WTC11 (cell line): ENCODE results near the gene PPP1R27. TPM values are rescaled to one million over a fixed set of nuclear protein-coding genes. Genes with fewer than 3 reads are reported as not detected.

Source experiments
- ATAC-seq: fragments of 200-7000 bp; cut with Tn5 transposase; 2 replicates; pipeline ENCODE4 v1.10.0; 2021; ENCODE audit warnings: mild to moderate bottlenecking, moderate library complexity
- CTCF ChIA-PET: fragments of 300-600 bp; sonication (Branson Sonifier 250); formaldehyde crosslinking; loops from one replicate; lab custom pipeline; 2021; ENCODE audit warnings: antibody characterized with exemption; lab: Charles Lee
- POLR2A ChIA-PET: fragments of 350-600 bp; sonication (Branson Sonifier 250); formaldehyde crosslinking; loops from one replicate; lab custom pipeline; 2021; ENCODE audit warnings: antibody characterized with exemption; lab: Charles Lee
- DNase-seq: peaks from one replicate; pipeline ENCODE4 v3.0.0; 2021; ENCODE audit warnings: low spot score
- H3K27ac Mint-ChIP-seq: 2 replicates; pipeline ENCODE4 v1.8.0; 2021; ENCODE audit warnings: mixed read lengths
- H3K27me3 Mint-ChIP-seq: 2 replicates; pipeline ENCODE4 v1.8.0; 2021; ENCODE audit warnings: low read depth, mild to moderate bottlenecking, moderate library complexity, mixed read lengths
- H3K36me3 Mint-ChIP-seq: 2 replicates; pipeline ENCODE4 v1.8.0; 2021; ENCODE audit warnings: mixed read lengths
- H3K4me1 Mint-ChIP-seq: 2 replicates; pipeline ENCODE4 v1.8.0; 2022; ENCODE audit warnings: mixed read lengths
- H3K4me3 Mint-ChIP-seq: 2 replicates; pipeline ENCODE4 v1.8.0; 2021; ENCODE audit warnings: mild to moderate bottlenecking, moderate library complexity, mixed read lengths
- H3K9me3 Mint-ChIP-seq: 2 replicates; pipeline ENCODE4 v1.8.0; 2021; ENCODE audit warnings: mixed read lengths
- ELF4 ChIP-seq: sonication (generic); formaldehyde crosslinking; IDR thresholded peaks from 2 replicates; pipeline ENCODE4 v1.8.1; 2022; ENCODE audit warnings: low read depth, mild to moderate bottlenecking, moderate library complexity, missing genetic modification reagents
- EMX1 ChIP-seq: fragments of 250-450 bp; sonication (Bioruptor Pico); IDR thresholded peaks from 2 replicates; pipeline ENCODE4 v1.8.0; 2021; ENCODE audit warnings: mild to moderate bottlenecking
- HMGA2 ChIP-seq: fragments of 250-450 bp; sonication (Bioruptor Pico); IDR thresholded peaks from 2 replicates; pipeline ENCODE4 v1.4.0; 2021; ENCODE audit warnings: mild to moderate bottlenecking, moderate library complexity
- NFE2L1 ChIP-seq: sonication (generic); formaldehyde crosslinking; IDR thresholded peaks from 2 replicates; pipeline ENCODE4 v1.8.1; 2023; ENCODE audit warnings: missing genetic modification reagents
- RORB ChIP-seq: fragments of 250-450 bp; sonication (Bioruptor Pico); IDR thresholded peaks from 2 replicates; pipeline ENCODE4 v1.9.0; 2021; ENCODE audit warnings: mild to moderate bottlenecking
- SP1 ChIP-seq: sonication (generic); formaldehyde crosslinking; conservative IDR thresholded peaks from 2 replicates; pipeline ENCODE4 v1.8.1; 2022; ENCODE audit warnings: missing genetic modification reagents
- TCF7 ChIP-seq: sonication (generic); formaldehyde crosslinking; IDR thresholded peaks from 2 replicates; pipeline ENCODE4 v1.8.0; 2022; ENCODE audit warnings: mild to moderate bottlenecking, low read depth, missing genetic modification reagents, moderate library complexity
- TP53 ChIP-seq: sonication (generic); formaldehyde crosslinking; IDR thresholded peaks from 2 replicates; pipeline ENCODE4 v1.8.1; 2023; ENCODE audit warnings: mild to moderate bottlenecking, missing genetic modification reagents
- ZNF138 ChIP-seq: sonication (generic); formaldehyde crosslinking; conservative IDR thresholded peaks from 2 replicates; pipeline ENCODE4 v1.8.1; 2022; ENCODE audit warnings: mild to moderate bottlenecking, moderate library complexity, missing genetic modification reagents
- ZNF219 ChIP-seq: sonication (generic); formaldehyde crosslinking; IDR thresholded peaks from 2 replicates; pipeline ENCODE4 v1.8.0; 2023; ENCODE audit warnings: missing genetic modification reagents, mild to moderate bottlenecking, borderline replicate concordance
- ZNF416 ChIP-seq: fragments of 250-450 bp; sonication (Bioruptor Pico); IDR thresholded peaks from 2 replicates; pipeline ENCODE4 v1.9.0; 2021; ENCODE audit warnings: mild to moderate bottlenecking, inconsistent platforms
- total RNA-seq: library from RNA; stranded (reverse); gene quantifications from 3 replicates; pipeline ENCODE4 v1.2.3, GENCODE V29; 2021
- TF ChIP-seq, protein P1 (sequence below): sonication (generic); formaldehyde crosslinking; IDR thresholded peaks from 2 replicates; pipeline ENCODE4 v1.8.0; 2022; ENCODE audit warnings: mild to moderate bottlenecking, missing genetic modification reagents
- TF ChIP-seq, protein P2 (sequence below): sonication (generic); formaldehyde crosslinking; IDR thresholded peaks from 2 replicates; pipeline ENCODE4 v1.8.1; 2023; ENCODE audit warnings: mild to moderate bottlenecking, moderate library complexity, missing genetic modification reagents
- TF ChIP-seq, protein P3 (sequence below): fragments of 250-450 bp; sonication (Bioruptor Pico); IDR thresholded peaks from 2 replicates; pipeline ENCODE4 v2.1.2; 2022; ENCODE audit warnings: mild to moderate bottlenecking, moderate library complexity
- TF ChIP-seq, protein P4 (sequence below): sonication (generic); formaldehyde crosslinking; IDR thresholded peaks from 2 replicates; pipeline ENCODE4 v1.8.1; 2022; ENCODE audit warnings: mild to moderate bottlenecking, moderate library complexity, missing genetic modification reagents
- TF ChIP-seq, protein P5 (sequence below): fragments of 250-450 bp; sonication (Bioruptor Pico); IDR thresholded peaks from 2 replicates; pipeline ENCODE4 v1.9.0; 2021; ENCODE audit warnings: mild to moderate bottlenecking

The PPP1R27 gene
- total RNA-seq, 1 experiment from 2014 or later = not detected

DNA sequence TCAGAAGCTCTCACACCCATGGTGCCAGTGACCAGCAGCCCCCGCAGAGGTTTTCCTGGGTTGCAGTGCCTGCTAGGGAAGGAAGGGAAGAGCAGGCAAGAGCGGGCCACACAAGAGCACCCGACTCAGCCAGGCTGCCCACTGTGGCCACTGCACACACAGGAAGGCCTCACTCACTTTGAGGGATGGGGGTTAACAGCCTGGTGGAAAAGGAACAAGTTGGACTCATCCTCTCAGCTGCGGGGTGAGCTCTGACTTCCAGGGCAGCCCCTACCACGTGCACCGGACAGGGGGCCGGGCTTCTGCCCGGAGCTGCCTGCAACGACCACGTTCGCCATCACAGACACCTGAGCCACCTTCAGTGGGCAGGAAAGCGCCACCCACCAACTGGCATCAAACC is 17.4 kb upstream of the PPP1R27 start (continued):
- TF ChIP-seq, protein P1, sequence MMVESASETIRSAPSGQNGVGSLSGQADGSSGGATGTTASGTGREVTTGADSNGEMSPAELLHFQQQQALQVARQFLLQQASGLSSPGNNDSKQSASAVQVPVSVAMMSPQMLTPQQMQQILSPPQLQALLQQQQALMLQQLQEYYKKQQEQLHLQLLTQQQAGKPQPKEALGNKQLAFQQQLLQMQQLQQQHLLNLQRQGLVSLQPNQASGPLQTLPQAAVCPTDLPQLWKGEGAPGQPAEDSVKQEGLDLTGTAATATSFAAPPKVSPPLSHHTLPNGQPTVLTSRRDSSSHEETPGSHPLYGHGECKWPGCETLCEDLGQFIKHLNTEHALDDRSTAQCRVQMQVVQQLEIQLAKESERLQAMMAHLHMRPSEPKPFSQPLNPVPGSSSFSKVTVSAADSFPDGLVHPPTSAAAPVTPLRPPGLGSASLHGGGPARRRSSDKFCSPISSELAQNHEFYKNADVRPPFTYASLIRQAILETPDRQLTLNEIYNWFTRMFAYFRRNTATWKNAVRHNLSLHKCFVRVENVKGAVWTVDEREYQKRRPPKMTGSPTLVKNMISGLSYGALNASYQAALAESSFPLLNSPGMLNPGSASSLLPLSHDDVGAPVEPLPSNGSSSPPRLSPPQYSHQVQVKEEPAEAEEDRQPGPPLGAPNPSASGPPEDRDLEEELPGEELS = no peak
- TF ChIP-seq, protein P2, sequence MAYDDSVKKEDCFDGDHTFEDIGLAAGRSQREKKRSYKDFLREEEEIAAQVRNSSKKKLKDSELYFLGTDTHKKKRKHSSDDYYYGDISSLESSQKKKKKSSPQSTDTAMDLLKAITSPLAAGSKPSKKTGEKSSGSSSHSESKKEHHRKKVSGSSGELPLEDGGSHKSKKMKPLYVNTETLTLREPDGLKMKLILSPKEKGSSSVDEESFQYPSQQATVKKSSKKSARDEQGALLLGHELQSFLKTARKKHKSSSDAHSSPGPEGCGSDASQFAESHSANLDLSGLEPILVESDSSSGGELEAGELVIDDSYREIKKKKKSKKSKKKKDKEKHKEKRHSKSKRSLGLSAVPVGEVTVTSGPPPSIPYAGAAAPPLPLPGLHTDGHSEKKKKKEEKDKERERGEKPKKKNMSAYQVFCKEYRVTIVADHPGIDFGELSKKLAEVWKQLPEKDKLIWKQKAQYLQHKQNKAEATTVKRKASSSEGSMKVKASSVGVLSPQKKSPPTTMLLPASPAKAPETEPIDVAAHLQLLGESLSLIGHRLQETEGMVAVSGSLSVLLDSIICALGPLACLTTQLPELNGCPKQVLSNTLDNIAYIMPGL (CRISPR knock-in tag) = no peak

DNA sequence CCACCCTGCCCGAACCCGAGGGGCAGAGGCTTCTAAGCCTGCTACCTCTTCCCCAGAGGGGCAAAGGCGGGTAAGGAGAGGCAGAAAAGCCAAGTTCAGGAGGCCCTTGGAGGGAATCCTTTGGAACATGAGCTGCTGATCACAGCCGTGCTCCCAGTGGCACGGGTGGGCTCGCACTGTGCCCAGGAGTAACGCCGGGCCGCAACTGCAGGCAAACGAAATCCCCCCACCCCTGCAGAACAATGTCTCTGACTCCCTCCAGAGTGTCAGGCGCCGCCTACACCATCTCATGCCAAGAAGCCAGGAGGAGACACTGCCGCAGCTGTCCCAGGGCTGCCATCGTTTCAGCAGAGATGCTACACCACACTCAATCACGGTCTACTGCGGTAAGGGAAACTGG is 16.6 kb upstream of the PPP1R27 start:
- no peaks in the 10 kb centered on the region for H3K27me3 Mint-ChIP-seq
- DNase-seq (no peak), ATAC-seq (no peak)
- no peaks in the 10 kb centered on the region for H3K9me3 Mint-ChIP-seq
- H3K27ac Mint-ChIP-seq = no peak overlapping the region; the same call in 1 of the 2 replicates
- CTCF ChIA-PET = no interaction called here
- TF ChIP-seq ZNF138 (CRISPR knock-in tag) (no peak), RORB (CRISPR knock-in tag) (no peak)
- TF ChIP-seq, all 79 proteins: peak for 0
- peaks cover 54% of the 10 kb centered on the region for H3K36me3 Mint-ChIP-seq
- no peaks in the 10 kb centered on the region for H3K4me1 Mint-ChIP-seq
- POLR2A ChIA-PET = no interaction called here
- no peak overlapping the region for H3K4me3 Mint-ChIP-seq

DNA sequence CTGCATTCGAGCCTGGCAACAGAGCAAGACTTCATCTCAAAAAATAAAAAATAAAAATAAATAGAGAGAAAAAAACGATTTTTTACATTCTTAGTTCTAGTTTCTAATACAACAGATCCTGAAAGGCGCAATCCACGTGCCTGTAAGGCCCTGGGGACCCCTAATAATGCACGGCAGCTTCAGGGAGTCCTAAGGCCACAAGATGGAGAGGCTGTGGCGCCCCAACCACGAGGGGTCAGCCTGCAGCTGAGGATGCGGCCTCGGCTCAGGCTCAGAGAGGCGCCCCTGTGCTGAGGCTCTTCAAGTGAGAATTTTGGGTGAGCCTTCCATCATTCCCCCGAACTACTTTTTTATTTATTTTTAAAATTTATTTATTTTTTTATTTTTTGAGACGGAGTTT is 14.6 kb upstream of the PPP1R27 start:
- Mint-ChIP-seq H3K9me3 (no peaks in the 10 kb centered on the region), H3K4me3 (no peak overlapping the region), H3K27ac (no peak overlapping the region), H3K27me3 (no peaks in the 10 kb centered on the region), H3K36me3 (peaks cover 57% of the 10 kb centered on the region), H3K4me1 (no peaks in the 10 kb centered on the region)
- POLR2A ChIA-PET = no interaction called here
- DNase-seq (no peak), ATAC-seq (no peak)
- CTCF ChIA-PET = no interaction called here
- TF ChIP-seq ZNF416 (CRISPR knock-in tag) = no peak
- no peak for TF ChIP-seq ZNF219 (CRISPR knock-in tag)
- TF ChIP-seq TCF7 (CRISPR knock-in tag) = no peak
- no peak for TF ChIP-seq HMGA2
- TF ChIP-seq ELF4 (CRISPR knock-in tag) = no peak

DNA sequence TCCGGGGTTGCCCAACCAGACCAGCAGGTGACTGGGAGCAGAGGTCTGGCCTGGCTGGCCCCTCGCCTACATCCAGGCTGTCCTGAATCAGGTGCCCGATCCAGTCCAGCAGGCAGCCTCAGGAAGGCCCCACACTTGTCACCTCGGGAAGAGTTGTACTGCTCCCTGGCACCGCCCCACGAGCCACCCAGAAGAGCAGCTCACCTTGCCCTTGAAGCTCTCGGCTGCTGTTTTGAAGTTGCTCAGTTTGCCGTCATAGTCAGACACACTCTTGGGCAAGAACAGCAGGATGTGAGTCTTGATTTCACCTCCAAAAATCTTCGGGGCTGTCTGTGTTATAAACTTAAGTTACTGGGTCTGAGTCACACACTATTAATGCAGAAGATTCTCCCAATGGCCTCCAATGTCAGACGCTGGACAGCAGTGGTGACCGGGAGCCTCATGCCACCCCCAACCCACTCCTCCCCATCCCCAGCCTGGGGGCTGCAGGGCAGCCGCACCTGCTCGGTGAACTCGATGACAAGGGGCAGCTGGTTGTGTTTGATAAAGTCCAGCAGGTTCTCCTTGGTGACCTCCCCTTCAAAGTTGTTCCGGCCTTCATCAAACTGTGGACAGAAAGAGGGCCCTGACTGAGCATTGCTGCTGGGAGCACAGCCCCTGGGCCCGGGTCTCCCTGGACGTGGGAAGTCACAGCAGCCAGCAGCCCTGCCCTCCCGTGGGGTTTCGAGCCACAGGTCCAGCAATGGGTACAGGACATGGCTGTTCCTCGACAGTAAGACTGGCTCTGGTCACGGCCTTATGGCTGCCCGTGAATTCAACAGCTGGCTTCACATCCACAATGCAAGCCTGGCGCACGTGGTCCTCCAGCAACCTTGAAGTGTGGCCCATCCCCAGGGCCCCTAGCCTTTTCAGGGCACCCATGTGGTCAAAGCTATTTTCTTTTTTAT is 12.2 kb upstream of the PPP1R27 start:
- Mint-ChIP-seq H3K9me3 (no peaks in the 10 kb centered on the region), H3K4me3 (no peak overlapping the region), H3K4me1 (no peaks in the 10 kb centered on the region), H3K36me3 (peaks cover 44% of the 10 kb centered on the region), H3K27ac (no peak overlapping the region), H3K27me3 (no peaks in the 10 kb centered on the region)
- TF ChIP-seq, protein P3, sequence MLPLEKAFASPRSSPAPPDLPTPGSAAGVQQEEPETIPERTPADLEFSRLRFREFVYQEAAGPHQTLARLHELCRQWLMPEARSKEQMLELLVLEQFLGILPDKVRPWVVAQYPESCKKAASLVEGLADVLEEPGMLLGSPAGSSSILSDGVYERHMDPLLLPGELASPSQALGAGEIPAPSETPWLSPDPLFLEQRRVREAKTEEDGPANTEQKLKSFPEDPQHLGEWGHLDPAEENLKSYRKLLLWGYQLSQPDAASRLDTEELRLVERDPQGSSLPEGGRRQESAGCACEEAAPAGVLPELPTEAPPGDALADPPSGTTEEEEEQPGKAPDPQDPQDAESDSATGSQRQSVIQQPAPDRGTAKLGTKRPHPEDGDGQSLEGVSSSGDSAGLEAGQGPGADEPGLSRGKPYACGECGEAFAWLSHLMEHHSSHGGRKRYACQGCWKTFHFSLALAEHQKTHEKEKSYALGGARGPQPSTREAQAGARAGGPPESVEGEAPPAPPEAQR (CRISPR knock-in tag) = no peak
- TF ChIP-seq, protein P4, sequence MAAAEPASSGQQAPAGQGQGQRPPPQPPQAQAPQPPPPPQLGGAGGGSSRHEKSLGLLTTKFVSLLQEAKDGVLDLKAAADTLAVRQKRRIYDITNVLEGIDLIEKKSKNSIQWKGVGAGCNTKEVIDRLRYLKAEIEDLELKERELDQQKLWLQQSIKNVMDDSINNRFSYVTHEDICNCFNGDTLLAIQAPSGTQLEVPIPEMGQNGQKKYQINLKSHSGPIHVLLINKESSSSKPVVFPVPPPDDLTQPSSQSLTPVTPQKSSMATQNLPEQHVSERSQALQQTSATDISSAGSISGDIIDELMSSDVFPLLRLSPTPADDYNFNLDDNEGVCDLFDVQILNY (CRISPR knock-in tag) = no peak
- no peak for TF ChIP-seq SP1 (CRISPR knock-in tag)
- TF ChIP-seq TP53 = no peak
- no peak for TF ChIP-seq EMX1 (CRISPR knock-in tag)
- no peak for TF ChIP-seq NFE2L1 (CRISPR knock-in tag)
- no peak for TF ChIP-seq RORB (CRISPR knock-in tag)
- TF ChIP-seq, protein P5, sequence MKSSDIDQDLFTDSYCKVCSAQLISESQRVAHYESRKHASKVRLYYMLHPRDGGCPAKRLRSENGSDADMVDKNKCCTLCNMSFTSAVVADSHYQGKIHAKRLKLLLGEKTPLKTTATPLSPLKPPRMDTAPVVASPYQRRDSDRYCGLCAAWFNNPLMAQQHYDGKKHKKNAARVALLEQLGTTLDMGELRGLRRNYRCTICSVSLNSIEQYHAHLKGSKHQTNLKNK (CRISPR knock-in tag) = no peak
- DNase-seq = no peak
- ChIA-PET CTCF (no interaction called here), POLR2A (no interaction called here)
- ATAC-seq = no peak
